WTC11 (cell line): ENCODE results near the gene ARID2. TPM values are rescaled to one million over a fixed set of nuclear protein-coding genes. Genes with fewer than 3 reads are reported as not detected.

Source experiments
- ATAC-seq: fragments of 200-7000 bp; cut with Tn5 transposase; 2 replicates; pipeline ENCODE4 v1.10.0; 2021; ENCODE audit warnings: mild to moderate bottlenecking, moderate library complexity
- CTCF ChIA-PET: fragments of 300-600 bp; sonication (Branson Sonifier 250); formaldehyde crosslinking; loops from one replicate; lab custom pipeline; 2021; ENCODE audit warnings: antibody characterized with exemption; lab: Charles Lee
- POLR2A ChIA-PET: fragments of 350-600 bp; sonication (Branson Sonifier 250); formaldehyde crosslinking; loops from one replicate; lab custom pipeline; 2021; ENCODE audit warnings: antibody characterized with exemption; lab: Charles Lee
- DNase-seq: peaks from one replicate; pipeline ENCODE4 v3.0.0; 2021; ENCODE audit warnings: low spot score
- H3K27ac Mint-ChIP-seq: 2 replicates; pipeline ENCODE4 v1.8.0; 2021; ENCODE audit warnings: mixed read lengths
- H3K27me3 Mint-ChIP-seq: 2 replicates; pipeline ENCODE4 v1.8.0; 2021; ENCODE audit warnings: low read depth, mild to moderate bottlenecking, moderate library complexity, mixed read lengths
- H3K36me3 Mint-ChIP-seq: 2 replicates; pipeline ENCODE4 v1.8.0; 2021; ENCODE audit warnings: mixed read lengths
- H3K4me1 Mint-ChIP-seq: 2 replicates; pipeline ENCODE4 v1.8.0; 2022; ENCODE audit warnings: mixed read lengths
- H3K4me3 Mint-ChIP-seq: 2 replicates; pipeline ENCODE4 v1.8.0; 2021; ENCODE audit warnings: mild to moderate bottlenecking, moderate library complexity, mixed read lengths
- H3K9me3 Mint-ChIP-seq: 2 replicates; pipeline ENCODE4 v1.8.0; 2021; ENCODE audit warnings: mixed read lengths
- ESRRA ChIP-seq: sonication (generic); formaldehyde crosslinking; IDR thresholded peaks from 2 replicates; pipeline ENCODE4 v1.8.1; 2022; ENCODE audit warnings: mild to moderate bottlenecking, missing genetic modification reagents, borderline replicate concordance
- GABPB1 ChIP-seq: sonication (generic); formaldehyde crosslinking; IDR thresholded peaks from 2 replicates; pipeline ENCODE4 v1.8.1; 2023; ENCODE audit warnings: mild to moderate bottlenecking, missing genetic modification reagents
- IRF2 ChIP-seq: sonication (generic); formaldehyde crosslinking; IDR thresholded peaks from 2 replicates; pipeline ENCODE4 v1.8.0; 2022; ENCODE audit warnings: low read depth, missing genetic modification reagents, borderline replicate concordance
- JAZF1 ChIP-seq: fragments of 250-450 bp; sonication (Bioruptor Pico); IDR thresholded peaks from 2 replicates; pipeline ENCODE4 v1.9.0; 2021; ENCODE audit warnings: moderate library complexity, mild to moderate bottlenecking, inconsistent platforms
- MYBL2 ChIP-seq: sonication (generic); formaldehyde crosslinking; IDR thresholded peaks from 2 replicates; pipeline ENCODE4 v1.8.1; 2023; ENCODE audit warnings: mild to moderate bottlenecking, moderate library complexity, missing genetic modification reagents
- NFYB ChIP-seq: sonication (generic); formaldehyde crosslinking; conservative IDR thresholded peaks from 2 replicates; pipeline ENCODE4 v1.8.0; 2022; ENCODE audit warnings: low read depth, missing genetic modification reagents
- ZNF219 ChIP-seq: sonication (generic); formaldehyde crosslinking; IDR thresholded peaks from 2 replicates; pipeline ENCODE4 v1.8.0; 2023; ENCODE audit warnings: missing genetic modification reagents, mild to moderate bottlenecking, borderline replicate concordance
- ZNF263 ChIP-seq: sonication (generic); formaldehyde crosslinking; IDR thresholded peaks from 2 replicates; pipeline ENCODE4 v1.8.1; 2022; ENCODE audit warnings: low read depth, mild to moderate bottlenecking, moderate library complexity, missing genetic modification reagents
- ZNF317 ChIP-seq: sonication (generic); formaldehyde crosslinking; IDR thresholded peaks from 2 replicates; pipeline ENCODE4 v1.8.1; 2023; ENCODE audit warnings: low read depth, mild to moderate bottlenecking, moderate library complexity, missing genetic modification reagents, borderline replicate concordance
- ZNF423 ChIP-seq: fragments of 250-450 bp; sonication (Bioruptor Pico); IDR thresholded peaks from 2 replicates; pipeline ENCODE4 v2.1.2; 2022; ENCODE audit warnings: mild to moderate bottlenecking, moderate library complexity
- total RNA-seq: library from RNA; stranded (reverse); gene quantifications from 3 replicates; pipeline ENCODE4 v1.2.3, GENCODE V29; 2021
- TF ChIP-seq, protein P1 (sequence below): sonication (generic); formaldehyde crosslinking; IDR thresholded peaks from 2 replicates; pipeline ENCODE4 v1.8.0; 2022; ENCODE audit warnings: mild to moderate bottlenecking, missing genetic modification reagents
- TF ChIP-seq, protein P2 (sequence below): fragments of 250-450 bp; sonication (Bioruptor Pico); IDR thresholded peaks from 2 replicates; pipeline ENCODE4 v1.9.0; 2021; ENCODE audit warnings: mild to moderate bottlenecking, borderline replicate concordance
- TF ChIP-seq, protein P3 (sequence below): sonication (generic); formaldehyde crosslinking; IDR thresholded peaks from 2 replicates; pipeline ENCODE4 v1.8.0; 2023; ENCODE audit warnings: missing genetic modification reagents
- TF ChIP-seq, protein P4 (sequence below): sonication (generic); formaldehyde crosslinking; IDR thresholded peaks from 2 replicates; pipeline ENCODE4 v1.8.1; 2022; ENCODE audit warnings: missing genetic modification reagents, borderline replicate concordance
- TF ChIP-seq, protein P5 (sequence below): fragments of 250-450 bp; sonication (Bioruptor Pico); IDR thresholded peaks from 2 replicates; pipeline ENCODE4 v1.9.0; 2021; ENCODE audit warnings: mild to moderate bottlenecking

Gene ARID2
- total RNA-seq, 1 experiment from 2014 or later = 33.9 TPM

DNA sequence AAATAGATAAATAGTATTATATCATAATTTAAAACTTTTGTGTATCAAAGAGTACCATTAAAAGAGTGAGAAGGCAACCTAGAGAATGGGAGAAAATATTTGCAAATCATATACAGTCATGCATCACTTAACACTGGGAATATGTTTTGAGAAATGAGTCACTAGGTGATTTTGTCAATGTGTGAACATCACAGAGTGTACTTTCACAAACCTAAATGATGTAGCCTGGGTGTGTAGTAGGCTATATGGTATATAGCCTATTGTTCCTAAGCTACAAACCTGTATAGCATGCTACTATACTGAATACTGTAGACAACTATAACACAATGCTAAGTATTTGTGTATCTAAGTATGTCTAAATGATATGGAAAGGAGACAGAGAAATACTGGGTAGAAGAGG lies 48.0 kb upstream of the ARID2 start (continued):
- TF ChIP-seq, protein P1, sequence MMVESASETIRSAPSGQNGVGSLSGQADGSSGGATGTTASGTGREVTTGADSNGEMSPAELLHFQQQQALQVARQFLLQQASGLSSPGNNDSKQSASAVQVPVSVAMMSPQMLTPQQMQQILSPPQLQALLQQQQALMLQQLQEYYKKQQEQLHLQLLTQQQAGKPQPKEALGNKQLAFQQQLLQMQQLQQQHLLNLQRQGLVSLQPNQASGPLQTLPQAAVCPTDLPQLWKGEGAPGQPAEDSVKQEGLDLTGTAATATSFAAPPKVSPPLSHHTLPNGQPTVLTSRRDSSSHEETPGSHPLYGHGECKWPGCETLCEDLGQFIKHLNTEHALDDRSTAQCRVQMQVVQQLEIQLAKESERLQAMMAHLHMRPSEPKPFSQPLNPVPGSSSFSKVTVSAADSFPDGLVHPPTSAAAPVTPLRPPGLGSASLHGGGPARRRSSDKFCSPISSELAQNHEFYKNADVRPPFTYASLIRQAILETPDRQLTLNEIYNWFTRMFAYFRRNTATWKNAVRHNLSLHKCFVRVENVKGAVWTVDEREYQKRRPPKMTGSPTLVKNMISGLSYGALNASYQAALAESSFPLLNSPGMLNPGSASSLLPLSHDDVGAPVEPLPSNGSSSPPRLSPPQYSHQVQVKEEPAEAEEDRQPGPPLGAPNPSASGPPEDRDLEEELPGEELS (CRISPR knock-in tag) = no peak
- TF ChIP-seq, protein P2, sequence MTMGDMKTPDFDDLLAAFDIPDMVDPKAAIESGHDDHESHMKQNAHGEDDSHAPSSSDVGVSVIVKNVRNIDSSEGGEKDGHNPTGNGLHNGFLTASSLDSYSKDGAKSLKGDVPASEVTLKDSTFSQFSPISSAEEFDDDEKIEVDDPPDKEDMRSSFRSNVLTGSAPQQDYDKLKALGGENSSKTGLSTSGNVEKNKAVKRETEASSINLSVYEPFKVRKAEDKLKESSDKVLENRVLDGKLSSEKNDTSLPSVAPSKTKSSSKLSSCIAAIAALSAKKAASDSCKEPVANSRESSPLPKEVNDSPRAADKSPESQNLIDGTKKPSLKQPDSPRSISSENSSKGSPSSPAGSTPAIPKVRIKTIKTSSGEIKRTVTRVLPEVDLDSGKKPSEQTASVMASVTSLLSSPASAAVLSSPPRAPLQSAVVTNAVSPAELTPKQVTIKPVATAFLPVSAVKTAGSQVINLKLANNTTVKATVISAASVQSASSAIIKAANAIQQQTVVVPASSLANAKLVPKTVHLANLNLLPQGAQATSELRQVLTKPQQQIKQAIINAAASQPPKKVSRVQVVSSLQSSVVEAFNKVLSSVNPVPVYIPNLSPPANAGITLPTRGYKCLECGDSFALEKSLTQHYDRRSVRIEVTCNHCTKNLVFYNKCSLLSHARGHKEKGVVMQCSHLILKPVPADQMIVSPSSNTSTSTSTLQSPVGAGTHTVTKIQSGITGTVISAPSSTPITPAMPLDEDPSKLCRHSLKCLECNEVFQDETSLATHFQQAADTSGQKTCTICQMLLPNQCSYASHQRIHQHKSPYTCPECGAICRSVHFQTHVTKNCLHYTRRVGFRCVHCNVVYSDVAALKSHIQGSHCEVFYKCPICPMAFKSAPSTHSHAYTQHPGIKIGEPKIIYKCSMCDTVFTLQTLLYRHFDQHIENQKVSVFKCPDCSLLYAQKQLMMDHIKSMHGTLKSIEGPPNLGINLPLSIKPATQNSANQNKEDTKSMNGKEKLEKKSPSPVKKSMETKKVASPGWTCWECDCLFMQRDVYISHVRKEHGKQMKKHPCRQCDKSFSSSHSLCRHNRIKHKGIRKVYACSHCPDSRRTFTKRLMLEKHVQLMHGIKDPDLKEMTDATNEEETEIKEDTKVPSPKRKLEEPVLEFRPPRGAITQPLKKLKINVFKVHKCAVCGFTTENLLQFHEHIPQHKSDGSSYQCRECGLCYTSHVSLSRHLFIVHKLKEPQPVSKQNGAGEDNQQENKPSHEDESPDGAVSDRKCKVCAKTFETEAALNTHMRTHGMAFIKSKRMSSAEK = no peak
- no peak for TF ChIP-seq IRF2
- no peak for TF ChIP-seq JAZF1 (CRISPR knock-in tag)
- no peak for TF ChIP-seq ZNF317
- no peak for TF ChIP-seq ZNF219 (CRISPR knock-in tag)
- TF ChIP-seq ZNF263 (CRISPR knock-in tag) = no peak
- TF ChIP-seq MYBL2 (CRISPR knock-in tag) = no peak
- TF ChIP-seq, protein P3, sequence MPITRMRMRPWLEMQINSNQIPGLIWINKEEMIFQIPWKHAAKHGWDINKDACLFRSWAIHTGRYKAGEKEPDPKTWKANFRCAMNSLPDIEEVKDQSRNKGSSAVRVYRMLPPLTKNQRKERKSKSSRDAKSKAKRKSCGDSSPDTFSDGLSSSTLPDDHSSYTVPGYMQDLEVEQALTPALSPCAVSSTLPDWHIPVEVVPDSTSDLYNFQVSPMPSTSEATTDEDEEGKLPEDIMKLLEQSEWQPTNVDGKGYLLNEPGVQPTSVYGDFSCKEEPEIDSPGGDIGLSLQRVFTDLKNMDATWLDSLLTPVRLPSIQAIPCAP (CRISPR knock-in tag) = no peak

DNA sequence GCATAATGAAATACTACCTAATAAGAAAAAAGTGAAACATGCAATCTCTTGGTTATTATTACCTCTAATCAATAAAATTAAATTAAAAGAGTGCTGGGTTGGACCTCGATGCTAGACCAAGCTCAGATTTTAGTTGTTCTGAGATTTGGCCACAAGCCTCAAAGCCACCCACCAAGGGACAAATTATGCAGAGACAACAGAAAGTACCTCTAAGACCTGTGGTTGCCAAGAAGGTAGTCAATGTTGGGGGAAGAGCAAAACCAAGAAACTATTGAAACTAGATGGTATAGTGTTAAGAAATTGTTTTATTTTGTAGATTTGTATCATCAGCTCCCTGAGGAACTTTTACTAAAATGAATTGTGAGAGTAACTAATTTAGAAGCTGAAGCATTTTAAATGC lies 43.8 kb upstream of the ARID2 start:
- H3K4me1 Mint-ChIP-seq = peaks cover 12% of the 10 kb centered on the region
- DNase-seq (no peak), ATAC-seq (no peak)
- H3K27me3 Mint-ChIP-seq = no peaks in the 10 kb centered on the region
- no peak overlapping the region for H3K4me3 Mint-ChIP-seq
- POLR2A ChIA-PET = interaction anchor here (0.6 kb wide), 1 partner anchor 8 kb away, joined by 3 read pairs; no protein-coding TSS in a partner anchor
- CTCF ChIA-PET = no interaction called here
- no peaks in the 10 kb centered on the region for H3K36me3 Mint-ChIP-seq
- TF ChIP-seq, protein P4, sequence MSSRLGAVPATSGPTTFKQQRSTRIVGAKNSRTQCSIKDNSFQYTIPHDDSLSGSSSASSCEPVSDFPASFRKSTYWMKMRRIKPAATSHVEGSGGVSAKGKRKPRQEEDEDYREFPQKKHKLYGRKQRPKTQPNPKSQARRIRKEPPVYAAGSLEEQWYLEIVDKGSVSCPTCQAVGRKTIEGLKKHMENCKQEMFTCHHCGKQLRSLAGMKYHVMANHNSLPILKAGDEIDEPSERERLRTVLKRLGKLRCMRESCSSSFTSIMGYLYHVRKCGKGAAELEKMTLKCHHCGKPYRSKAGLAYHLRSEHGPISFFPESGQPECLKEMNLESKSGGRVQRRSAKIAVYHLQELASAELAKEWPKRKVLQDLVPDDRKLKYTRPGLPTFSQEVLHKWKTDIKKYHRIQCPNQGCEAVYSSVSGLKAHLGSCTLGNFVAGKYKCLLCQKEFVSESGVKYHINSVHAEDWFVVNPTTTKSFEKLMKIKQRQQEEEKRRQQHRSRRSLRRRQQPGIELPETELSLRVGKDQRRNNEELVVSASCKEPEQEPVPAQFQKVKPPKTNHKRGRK (CRISPR knock-in tag) = no peak
- TF ChIP-seq ZNF423 (CRISPR knock-in tag) = no peak
- TF ChIP-seq, protein P5, sequence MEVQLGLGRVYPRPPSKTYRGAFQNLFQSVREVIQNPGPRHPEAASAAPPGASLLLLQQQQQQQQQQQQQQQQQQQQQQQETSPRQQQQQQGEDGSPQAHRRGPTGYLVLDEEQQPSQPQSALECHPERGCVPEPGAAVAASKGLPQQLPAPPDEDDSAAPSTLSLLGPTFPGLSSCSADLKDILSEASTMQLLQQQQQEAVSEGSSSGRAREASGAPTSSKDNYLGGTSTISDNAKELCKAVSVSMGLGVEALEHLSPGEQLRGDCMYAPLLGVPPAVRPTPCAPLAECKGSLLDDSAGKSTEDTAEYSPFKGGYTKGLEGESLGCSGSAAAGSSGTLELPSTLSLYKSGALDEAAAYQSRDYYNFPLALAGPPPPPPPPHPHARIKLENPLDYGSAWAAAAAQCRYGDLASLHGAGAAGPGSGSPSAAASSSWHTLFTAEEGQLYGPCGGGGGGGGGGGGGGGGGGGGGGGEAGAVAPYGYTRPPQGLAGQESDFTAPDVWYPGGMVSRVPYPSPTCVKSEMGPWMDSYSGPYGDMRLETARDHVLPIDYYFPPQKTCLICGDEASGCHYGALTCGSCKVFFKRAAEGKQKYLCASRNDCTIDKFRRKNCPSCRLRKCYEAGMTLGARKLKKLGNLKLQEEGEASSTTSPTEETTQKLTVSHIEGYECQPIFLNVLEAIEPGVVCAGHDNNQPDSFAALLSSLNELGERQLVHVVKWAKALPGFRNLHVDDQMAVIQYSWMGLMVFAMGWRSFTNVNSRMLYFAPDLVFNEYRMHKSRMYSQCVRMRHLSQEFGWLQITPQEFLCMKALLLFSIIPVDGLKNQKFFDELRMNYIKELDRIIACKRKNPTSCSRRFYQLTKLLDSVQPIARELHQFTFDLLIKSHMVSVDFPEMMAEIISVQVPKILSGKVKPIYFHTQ = no peak
- no peak for TF ChIP-seq ESRRA
- TF ChIP-seq GABPB1 (CRISPR knock-in tag) = no peak
- TF ChIP-seq NFYB (CRISPR knock-in tag) = no peak
- no peak overlapping the region for H3K27ac Mint-ChIP-seq
- no peaks in the 10 kb centered on the region for H3K9me3 Mint-ChIP-seq
